Left cardiac atrium (tissue), 4 donors: ENCODE measurements around the gene TTLL5. TPM values are rescaled to one million over a fixed set of nuclear protein-coding genes. Genes with fewer than 3 reads are reported as not detected.

Source experiments
- ATAC-seq, 2 donors: fragments of 200-7000 bp; cut with Tn5 transposase; one replicate each; pipeline ENCODE4 v1.9.1; 2020; ENCODE audit warnings: mild to moderate bottlenecking in 2 of 2, moderate library complexity in 2 of 2
- DNase-seq: peaks from one replicate; pipeline ENCODE4 v3.0.0-alpha.2; 2020
- intact Hi-C, 2 donors: fragments of 100-400 bp; cut with DNase I; formaldehyde crosslinking; loops; one replicate each; pipeline versions ENCODE4 v1.14.1 to v1.15.1; 2022 to 2023
- total RNA-seq, 2 donors: library from RNA; stranded (reverse); fragmentation: NEBNext Ultra II Directional; extraction: Animal tissue kit (Norgen Biotek cat#: 25700); gene quantifications; one replicate each; pipeline ENCODE4 v1.2.1, GENCODE V29; 2021
- donor health status: DM: no; HTN: yes; CAD: no.
- donor health status: DM: no; HTN: yes; CAD: no; lungs with severe emphysema.
- donor health status: DM: yes; HTN: yes; CAD: no.
- donor health status: Dilated cardiomyopathy.

The TTLL5 gene
- total RNA-seq, 2 donors from 2014 or later, result 18.1 to 21.1 TPM

DNA sequence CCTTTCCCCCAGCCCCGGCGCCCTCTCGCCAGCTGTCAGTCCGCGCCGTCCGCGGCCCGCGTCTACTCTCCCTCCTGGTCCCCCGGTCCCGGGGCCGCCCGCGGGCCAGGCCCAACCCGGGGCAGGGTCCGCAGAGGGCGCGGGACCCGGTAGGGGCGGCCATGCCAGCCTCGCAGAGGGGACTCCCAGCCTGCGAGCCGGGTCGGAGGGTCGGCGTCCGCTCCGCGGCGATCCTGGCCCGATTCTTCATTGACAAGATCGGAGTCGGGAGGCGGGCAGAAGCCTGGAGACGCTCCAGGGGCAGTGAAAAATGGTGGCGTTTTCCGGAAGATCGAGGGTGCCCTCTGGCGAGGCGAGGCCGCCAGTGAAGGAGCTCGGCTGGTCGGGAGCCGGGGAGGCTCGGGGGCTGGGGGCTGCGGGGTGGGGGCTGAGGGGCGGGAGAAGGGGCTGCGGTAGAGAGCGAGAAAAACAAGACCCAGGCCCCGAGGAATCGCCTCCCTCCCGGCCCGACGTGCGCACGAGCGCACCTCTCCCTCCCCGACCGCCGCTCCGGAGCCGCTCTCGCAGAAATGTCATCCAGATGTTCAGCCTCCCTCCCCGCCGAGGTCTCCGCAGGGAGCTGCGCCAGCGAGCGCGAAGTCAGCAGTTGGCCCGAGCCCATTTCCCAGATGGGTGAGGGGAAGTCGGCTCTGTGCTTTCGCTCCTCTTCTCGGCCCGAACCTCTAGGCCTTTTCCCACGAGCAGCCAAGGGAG lies 321.4 kb downstream of the TTLL5 start:
- intact Hi-C loops, result loop anchor here (5.0 to 10.0 kb wide), 5 partner anchors 75 to 405 kb away; partner anchors contain the start of gene FLVCR2 (in 1 of the 2)
- ATAC-seq, result peak; percentile 73 to 76
- peak; percentile 89 for DNase-seq

DNA sequence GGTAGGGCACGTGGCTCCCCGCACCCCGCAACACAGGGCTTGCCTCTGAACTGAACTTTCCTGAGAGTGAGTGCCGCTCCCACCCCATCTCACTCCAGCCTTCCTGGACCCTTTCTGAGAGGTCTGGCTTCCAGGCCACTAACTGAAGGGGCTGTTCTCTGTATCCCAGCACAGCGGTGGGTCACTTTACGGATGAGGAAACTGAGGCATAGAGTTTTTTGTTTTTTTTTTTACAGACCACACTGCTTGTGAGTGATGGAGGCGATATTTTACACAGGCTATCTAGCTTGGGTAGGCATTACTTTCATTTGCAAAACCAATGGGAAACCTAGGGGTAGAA lies 321.9 kb downstream of the TTLL5 start:
- no peak for DNase-seq
- intact Hi-C loops, result loop anchor here (5.0 to 10.0 kb wide), 5 partner anchors 76 to 406 kb away; partner anchors contain the start of gene FLVCR2 (in 1 of the 2)
- no peak for ATAC-seq

DNA sequence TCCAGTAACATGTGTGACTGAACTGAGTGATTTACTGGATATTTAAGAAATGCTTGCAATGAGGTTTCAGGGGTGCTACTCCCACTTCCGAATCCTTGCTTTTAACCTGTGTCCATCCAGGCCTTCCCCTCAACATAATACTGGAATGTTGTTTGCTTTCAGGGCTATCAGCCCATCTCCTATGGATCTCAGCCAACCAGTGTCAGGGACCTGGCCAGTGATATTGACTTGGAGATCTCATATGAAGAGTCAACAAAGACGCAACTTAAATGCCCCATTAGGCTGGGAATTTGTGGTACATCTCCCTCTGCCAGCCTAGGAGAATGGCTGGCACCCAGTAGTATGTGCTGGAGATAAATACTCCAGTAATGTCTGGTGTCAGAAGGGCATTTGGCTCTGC lies 323.6 kb downstream of the TTLL5 start:
- intact Hi-C loops, result loop anchor here (5.0 to 10.0 kb wide), 5 partner anchors 77 to 407 kb away; partner anchors contain the start of gene FLVCR2 (in 1 of the 2)
- ATAC-seq (no peak), DNase-seq (no peak)

DNA sequence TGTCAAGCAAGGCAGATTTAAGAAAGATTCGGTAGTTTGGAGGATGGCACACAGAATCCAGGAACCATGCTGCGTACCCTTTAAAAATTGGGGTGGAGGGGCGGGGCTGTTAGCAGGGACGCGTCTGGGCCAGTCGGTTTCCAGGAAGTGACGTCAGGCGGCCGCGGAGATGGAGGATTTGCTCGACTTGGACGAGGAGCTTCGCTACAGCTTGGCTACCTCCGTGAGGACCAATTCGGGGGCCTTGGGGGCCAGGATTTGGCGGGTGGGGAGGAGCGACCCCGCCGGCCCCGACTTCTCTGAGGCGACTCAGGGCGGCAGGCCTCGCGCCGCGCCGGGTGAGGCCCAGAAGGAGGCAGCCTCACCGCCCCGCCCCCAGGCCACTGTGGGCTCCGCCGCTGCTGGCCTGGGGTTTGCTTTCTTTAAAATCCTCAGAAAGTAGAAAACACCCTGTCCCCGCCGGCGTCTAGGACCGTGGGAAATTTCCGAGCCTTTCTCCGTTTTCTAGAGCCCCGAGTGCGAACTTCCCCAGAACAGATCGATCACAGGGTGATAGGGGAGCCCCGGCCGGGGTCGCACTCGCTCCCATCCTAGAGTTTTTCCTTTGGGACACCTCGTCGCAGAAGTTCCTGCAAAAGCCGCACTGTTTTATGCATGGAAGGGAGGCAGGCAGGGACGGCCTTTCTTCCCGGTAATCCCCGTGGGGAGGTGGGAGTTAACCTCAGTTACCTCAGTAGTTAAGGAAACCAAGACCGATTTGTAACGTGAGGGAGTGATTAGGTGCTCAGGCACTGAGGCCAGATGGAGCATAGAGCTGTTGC lies 324.8 kb downstream of the TTLL5 start, which contains the start of gene IFT43:
Gene IFT43 (plus strand): TSS at position 146 of the 821 bp plus-strand sequence. CDS start 24 bp downstream, at position 170.
- ATAC-seq (peak; percentile 52 to 60), DNase-seq (peak; percentile 97)
- intact Hi-C loops, result loop anchor here in 1 of 2 donors (10.0 kb wide), 1 partner anchor 181 kb away; no protein-coding TSS in a partner anchor

DNA sequence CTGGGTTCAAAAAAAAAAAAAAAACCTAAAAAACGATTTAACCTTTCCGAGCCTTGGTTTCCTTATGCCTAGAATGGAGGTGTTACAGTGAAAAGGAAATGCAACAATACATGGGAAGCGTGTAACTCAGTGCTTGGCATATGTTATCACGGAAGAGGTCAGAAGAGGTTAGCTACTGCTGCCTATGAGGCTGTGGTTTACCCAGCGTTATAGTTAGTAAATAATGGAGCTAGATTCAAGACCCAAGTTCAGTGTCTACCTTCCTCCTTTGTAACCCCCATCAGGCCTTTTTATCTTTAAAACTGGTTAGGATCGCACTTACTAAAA lies 325.4 kb downstream of the TTLL5 start:
- ATAC-seq (no peak), DNase-seq (no peak)
- intact Hi-C loops, result loop anchor here in 1 of 2 donors (10.0 kb wide), 1 partner anchor 182 kb away; no protein-coding TSS in a partner anchor

DNA sequence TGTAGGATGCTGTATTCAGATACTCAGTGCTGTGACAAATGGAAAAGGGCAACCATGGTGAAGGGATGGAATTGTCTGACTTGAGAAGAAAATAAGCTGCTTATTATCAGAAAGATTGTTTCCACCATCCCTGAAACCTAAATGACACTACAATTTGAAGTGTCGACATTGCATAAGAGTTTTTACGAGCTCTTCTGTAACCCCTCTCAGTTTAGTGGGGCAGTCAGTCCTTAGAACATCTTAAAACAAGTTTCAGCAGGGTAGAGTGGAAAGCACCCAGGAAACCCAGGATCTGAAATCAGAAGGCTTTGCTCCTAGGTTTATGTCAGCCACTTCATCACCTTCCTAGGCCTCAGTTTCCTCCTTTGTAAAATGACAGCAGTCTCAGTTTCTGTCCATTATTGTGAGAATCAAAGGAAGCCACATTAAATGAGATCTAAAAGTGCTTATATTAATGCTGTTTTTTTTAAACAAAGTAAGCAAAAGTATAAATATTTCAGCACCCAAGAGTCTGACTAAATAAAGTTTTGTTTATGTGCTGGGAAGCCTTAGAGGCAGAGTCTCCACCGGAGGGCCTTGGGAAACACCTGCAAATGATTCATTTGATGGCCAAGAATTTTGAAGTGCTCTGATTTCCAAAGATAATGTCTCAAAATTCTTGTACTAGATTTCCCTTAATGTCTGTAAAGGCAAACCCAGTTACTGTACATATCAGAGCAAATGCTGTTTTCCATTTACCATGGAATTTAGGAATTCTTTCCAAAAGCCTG lies 326.3 kb downstream of the TTLL5 start:
- intact Hi-C loops, result loop anchor here in 1 of 2 donors (10.0 kb wide), 1 partner anchor 183 kb away; no protein-coding TSS in a partner anchor
- ATAC-seq (no peak), DNase-seq (no peak)

DNA sequence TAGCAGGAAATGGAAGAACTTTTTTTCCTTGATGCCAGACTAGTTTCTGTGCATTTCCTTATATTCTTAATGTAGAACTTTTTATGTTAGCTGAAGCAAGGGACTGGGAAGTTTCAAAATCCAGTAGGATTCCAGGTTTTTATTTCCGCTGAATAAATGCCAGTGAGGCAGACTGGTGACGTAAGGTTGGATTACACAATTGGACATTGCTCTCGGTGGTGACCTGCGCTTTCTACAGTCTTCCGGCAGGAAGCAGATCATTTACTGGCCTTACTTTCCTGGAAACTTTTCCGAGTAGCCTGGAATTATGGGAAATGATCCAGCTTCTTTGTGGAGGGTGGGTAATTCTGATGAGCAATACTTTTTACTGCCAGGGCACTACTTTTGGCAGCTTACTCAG lies 328.1 kb downstream of the TTLL5 start:
- intact Hi-C loops, result loop anchor here in 1 of 2 donors (10.0 kb wide), 1 partner anchor 184 kb away; no protein-coding TSS in a partner anchor
- DNase-seq (peak; percentile 52), ATAC-seq (peak; percentile 21 to 54)

DNA sequence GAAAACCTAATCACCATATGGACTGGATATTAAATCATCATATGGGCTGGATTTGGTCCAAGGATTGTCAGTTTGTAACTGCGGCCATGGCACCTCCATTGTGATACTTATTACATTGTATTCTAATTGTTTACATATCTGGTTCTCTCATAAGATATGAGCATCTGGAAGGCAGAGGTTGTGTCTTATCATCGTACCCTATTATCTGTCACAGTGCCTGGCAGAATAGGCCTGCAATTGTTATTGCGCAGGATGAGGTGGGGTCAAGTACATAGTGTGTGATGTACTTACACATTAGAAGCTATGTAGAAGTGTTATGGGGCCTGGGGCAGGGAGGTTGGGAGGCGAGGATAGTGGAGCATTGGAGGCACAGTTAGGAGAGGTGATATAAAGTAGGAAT lies 329.3 kb downstream of the TTLL5 start:
- ATAC-seq, result no peak
- DNase-seq, result no peak
- intact Hi-C loops, result no loop called here

DNA sequence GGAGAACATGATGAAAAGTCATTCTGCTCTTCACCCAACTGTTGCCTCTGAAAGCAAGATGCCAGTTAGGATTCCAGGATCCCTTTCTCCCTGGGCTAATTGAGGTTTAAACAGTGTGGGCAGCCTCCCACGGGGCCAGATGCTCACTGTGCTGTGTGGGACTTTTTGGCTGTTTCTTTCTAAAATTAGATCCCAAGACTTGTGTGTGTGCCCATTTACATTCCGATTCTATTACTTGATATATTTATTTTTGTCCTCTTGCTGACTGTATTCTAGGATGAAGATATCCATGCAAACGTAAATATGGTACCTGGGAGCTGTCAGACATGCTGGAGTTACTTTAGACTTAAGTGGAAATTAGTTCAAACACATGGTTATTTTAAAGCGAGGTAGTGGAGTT lies 330.7 kb downstream of the TTLL5 start:
- ATAC-seq, result peak in 1 of 2 donors; percentile 12
- no peak for DNase-seq
- intact Hi-C loops, result no loop called here

DNA sequence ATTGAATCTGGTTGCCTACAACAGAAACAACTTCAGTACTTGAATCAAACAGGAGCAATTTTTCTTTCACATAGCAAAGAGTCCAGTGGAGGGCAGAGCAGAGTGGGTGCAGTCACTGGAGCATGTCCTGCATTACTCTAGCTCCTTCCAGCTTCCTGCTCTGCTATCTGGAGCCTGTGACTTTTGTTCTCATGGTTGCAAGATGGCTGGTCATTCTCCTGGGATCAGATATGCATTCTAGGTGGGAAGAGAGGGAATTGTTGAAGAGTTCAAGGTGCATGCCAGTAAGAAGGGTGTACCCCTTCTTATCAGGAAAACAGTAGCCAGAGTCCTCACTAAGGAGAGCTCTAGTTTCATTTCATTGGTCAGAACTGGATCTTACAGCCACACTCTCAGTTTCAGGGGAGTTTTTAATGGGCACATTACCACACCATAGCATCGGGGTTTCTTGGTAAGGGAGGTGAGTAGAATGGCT lies 332.6 kb downstream of the TTLL5 start:
- no peak for DNase-seq
- intact Hi-C loops, result no loop called here
- no peak for ATAC-seq

DNA sequence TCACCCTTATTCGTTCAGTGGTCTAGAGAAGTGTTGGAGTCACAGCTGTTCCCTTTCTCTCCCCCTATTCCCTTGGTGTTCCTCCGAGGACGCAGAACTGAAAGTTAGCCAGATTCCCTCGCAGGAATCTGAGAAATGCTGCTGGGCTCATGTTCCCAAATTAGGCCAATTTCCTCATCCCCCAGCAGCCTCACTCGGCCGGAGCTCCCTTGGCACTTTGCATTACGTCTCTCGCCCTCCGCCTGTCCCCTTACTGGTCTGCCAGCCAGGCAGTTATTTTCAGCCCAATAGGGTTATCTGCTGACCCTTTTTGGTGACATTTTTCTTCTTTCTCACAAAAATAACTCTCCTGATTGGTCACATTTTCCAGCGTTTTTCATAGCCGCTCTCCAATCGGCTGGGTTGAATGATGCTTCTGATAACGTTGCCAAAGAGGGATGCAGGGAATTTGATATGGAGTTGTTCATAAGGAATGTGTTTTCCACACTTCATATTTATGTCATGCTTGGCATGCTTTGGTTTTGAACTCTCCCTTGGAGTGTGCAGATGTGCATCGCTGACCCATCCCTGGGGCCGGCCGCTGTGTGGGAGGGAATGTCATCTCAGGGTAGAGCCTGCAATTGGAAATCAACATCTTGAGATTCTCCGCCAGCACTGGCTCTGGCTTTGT lies 334.5 kb downstream of the TTLL5 start:
- intact Hi-C loops, result no loop called here
- peak; percentile 77 for DNase-seq
- ATAC-seq, result peak; percentile 86 to 91

DNA sequence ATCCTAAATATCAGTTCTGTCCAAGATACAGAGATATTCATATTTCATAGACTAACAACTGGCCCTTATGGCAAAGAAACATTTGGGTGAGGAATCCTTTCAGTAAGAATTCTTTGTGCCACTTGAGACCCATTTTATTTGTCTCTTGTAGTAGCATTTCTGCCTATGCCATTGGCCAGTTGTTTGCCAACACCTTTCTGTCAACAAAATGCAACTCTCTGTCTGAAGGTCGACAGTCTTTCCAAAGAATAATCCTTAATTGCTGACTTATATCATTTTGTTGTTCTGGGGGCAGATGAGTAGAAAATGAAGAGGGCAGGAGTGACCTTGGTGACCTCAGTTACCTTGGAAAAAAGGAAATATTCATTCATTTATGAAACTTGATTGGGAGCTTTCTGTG lies 335.4 kb downstream of the TTLL5 start:
- intact Hi-C loops, result no loop called here
- ATAC-seq (no peak), DNase-seq (no peak)

DNA sequence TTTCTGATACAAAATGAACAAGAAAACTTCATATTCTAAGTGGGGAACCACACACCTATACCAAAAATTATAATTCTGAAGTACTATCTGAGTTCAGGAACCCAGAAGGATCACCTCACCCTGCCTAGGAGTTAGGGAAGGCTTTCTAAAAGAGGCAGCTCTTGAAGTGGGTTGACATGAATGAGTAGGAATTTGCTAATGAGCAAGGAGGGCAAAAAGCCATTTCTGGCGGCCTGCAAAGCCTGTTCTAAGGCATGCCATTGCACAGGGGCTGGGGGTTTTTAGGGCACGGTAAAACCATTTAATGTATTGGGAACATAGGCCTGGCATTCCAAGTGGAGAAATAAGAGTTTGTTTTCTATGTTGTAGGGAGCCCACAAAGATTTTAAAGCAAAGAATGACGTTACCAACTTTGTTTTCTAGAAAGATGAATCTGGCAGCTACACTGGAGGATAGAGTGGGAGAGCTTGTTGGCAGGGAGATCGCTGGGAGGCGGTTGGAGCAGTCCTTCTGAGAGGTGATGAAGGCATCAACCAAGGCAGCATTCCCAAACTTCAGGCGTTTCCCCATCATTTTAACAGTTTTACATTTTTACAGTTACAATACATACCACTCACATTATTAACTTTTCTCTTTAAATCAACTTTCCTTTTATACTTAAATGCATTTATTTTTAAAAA lies 338.6 kb downstream of the TTLL5 start:
- DNase-seq, result no peak
- ATAC-seq, result peak in 1 of 2 donors; percentile 74
- intact Hi-C loops, result no loop called here

DNA sequence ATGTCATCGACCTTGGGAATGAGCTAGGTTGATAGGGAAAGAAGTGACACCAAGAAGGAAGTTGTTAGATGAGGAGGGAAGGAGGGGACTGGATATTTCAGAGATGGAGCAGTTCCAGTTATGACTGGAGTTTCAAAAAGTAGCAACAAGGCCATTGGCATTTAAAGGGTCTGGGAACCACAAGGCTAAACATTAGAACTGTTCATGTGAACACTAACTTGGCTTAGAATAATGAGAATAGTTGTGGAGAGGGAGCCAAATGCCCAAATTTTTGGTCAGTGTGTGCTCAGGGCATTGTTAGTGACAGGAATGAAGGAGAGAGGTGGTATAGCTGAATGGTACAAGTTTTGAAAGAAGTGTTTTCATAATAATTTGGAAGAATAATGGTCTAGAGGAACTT lies 341.3 kb downstream of the TTLL5 start:
- no peak for DNase-seq

More for the DNA sequence above, 341.3 kb downstream of the TTLL5 start:
- intact Hi-C loops, result no loop called here
- ATAC-seq, result no peak
